Measurements from ENCODE around the gene REXO5.

REXO5 gene

GRCh38 chr16:20871941-20872815, 65.9 kb downstream of the REXO5 start:
- DNase-seq (ENCODE audit: low read depth), result no peak

- DNase-seq (ENCODE audit: low read depth), result no peak
Observed at GRCh38 chr16:20873331-20873730, 67.0 kb downstream of the REXO5 start.

GRCh38 chr16:20874088-20874581, 67.8 kb downstream of the REXO5 start:
- DNase-seq (ENCODE audit: low read depth), result no peak

- no peak for DNase-seq (ENCODE audit: low read depth)
Observed at GRCh38 chr16:20875355-20875650, 69.0 kb downstream of the REXO5 start.

- no peak for DNase-seq (ENCODE audit: low read depth)
Observed at GRCh38 chr16:20878682-20879147, 72.4 kb downstream of the REXO5 start.

GRCh38 chr16:20879175-20880040, 73.1 kb downstream of the REXO5 start:
- DNase-seq (ENCODE audit: low read depth), result peak; percentile 68

- DNase-seq (ENCODE audit: low read depth), result no peak
Observed at GRCh38 chr16:20880867-20881502, 74.7 kb downstream of the REXO5 start.

- no peak for DNase-seq (ENCODE audit: low read depth)
Observed at GRCh38 chr16:20881503-20881878, 75.2 kb downstream of the REXO5 start.

- no peak for DNase-seq (ENCODE audit: low read depth)
Observed at GRCh38 chr16:20883554-20884239, 77.4 kb downstream of the REXO5 start.

- peak; percentile 62 for DNase-seq (ENCODE audit: low read depth)
Observed at GRCh38 chr16:20884240-20884556, 77.9 kb downstream of the REXO5 start.

GRCh38 chr16:20886320-20886719, 80.0 kb downstream of the REXO5 start:
- no peak for DNase-seq (ENCODE audit: low read depth)

GRCh38 chr16:20887207-20887606, 80.9 kb downstream of the REXO5 start:
- no peak for DNase-seq (ENCODE audit: low read depth)

GRCh38 chr16:20889625-20890275, 83.4 kb downstream of the REXO5 start:
- DNase-seq (ENCODE audit: low read depth), result no peak

GRCh38 chr16:20894388-20894787, 88.1 kb downstream of the REXO5 start:
- no peak for DNase-seq (ENCODE audit: low read depth)

GRCh38 chr16:20897253-20897897, 91.0 kb downstream of the REXO5 start:
- peak; percentile 57 for DNase-seq (ENCODE audit: low read depth)

GRCh38 chr16:20897922-20898321, 91.6 kb downstream of the REXO5 start:
- no peak for DNase-seq (ENCODE audit: low read depth)

GRCh38 chr16:20899071-20899470, 92.7 kb downstream of the REXO5 start:
- DNase-seq (ENCODE audit: low read depth), result peak; percentile 54

All from ELR (cell line).